Colonic mucosa (tissue), 4 donors: ENCODE results near the gene NYAP1. TPM values are rescaled to one million over a fixed set of nuclear protein-coding genes. Genes with fewer than 3 reads are reported as not detected.

Experiments
- DNase-seq: peaks from one replicate; pipeline ENCODE4 v3.0.0-alpha.2; 2020
- H3K27ac ChIP-seq: fragments of 200-600 bp; one replicate; pipeline ENCODE4 v1.8.0; 2021
- H3K27me3 ChIP-seq: fragments of 200-600 bp; one replicate; pipeline ENCODE4 v1.8.0; 2021
- H3K36me3 ChIP-seq: fragments of 200-600 bp; one replicate; pipeline ENCODE4 v1.8.0; 2021
- H3K4me1 ChIP-seq: fragments of 200-600 bp; one replicate; pipeline ENCODE4 v1.8.0; 2021; ENCODE audit warnings: mild to moderate bottlenecking
- H3K4me3 ChIP-seq: fragments of 200-600 bp; one replicate; pipeline ENCODE4 v1.8.0; 2021
- H3K9ac ChIP-seq, 2 donors: one replicate each; pipeline ENCODE4 v1.7.0; 2013; ENCODE audit warnings: control low read depth in 2 of 2, low read depth in 2 of 2, low read length in 2 of 2
- H3K9me3 ChIP-seq: fragments of 200-600 bp; one replicate; pipeline ENCODE4 v1.8.0; 2021
- CTCF ChIP-seq: fragments of 200-600 bp; IDR thresholded peaks from one replicate; pipeline ENCODE4 v1.8.0; 2022; ENCODE audit warnings: antibody characterized with exemption, mild to moderate bottlenecking
- intact Hi-C: fragments of 100-400 bp; cut with DNase I; formaldehyde crosslinking; loops from one replicate; pipeline ENCODE4 v1.14.1; 2022
- total RNA-seq, 2 donors: library from RNA; stranded (reverse); fragmentation: NEBNext Ultra II Directional in 1 of 2; extraction: Animal tissue kit (Norgen Biotek cat#: 25700) in 1 of 2; gene quantifications; one replicate each; pipeline ENCODE4 v1.2.1, GENCODE V29; 2021
- donor health status: healthy.
- donor health status: DM: no; HTN: no; CAD: no.
- donor health status: DM: no; HTN: no; CAD: no.

The NYAP1 gene
- total RNA-seq, 2 donors from 2014 or later: 0.44 to 0.69 TPM

GRCh38 chr7:100469227-100470044, 14.3 kb upstream of the NYAP1 start:
- intact Hi-C loops: loop anchor here (2.0 to 5.0 kb wide), 2 partner anchors 89 to 223 kb away; partner anchors contain the start of gene GIGYF1
- H3K36me3 ChIP-seq: peaks cover 12% of the 10 kb centered on the region

GRCh38 chr7:100471021-100471420, 12.7 kb upstream of the NYAP1 start:
- Histone ChIP-seq H3K36me3 (peaks cover 13% of the 10 kb centered on the region), H3K4me1 (peaks cover 15% of the 10 kb centered on the region)
- DNase-seq: no peak

More at GRCh38 chr7:100469227-100470044, 14.3 kb upstream of the NYAP1 start:
- Histone ChIP-seq H3K27ac (no peak overlapping the region), H3K9ac (peak overlapping the region in 1 of 2 donors; percentile 56), H3K4me1 (peaks cover 10% of the 10 kb centered on the region), H3K9me3 (no peaks in the 10 kb centered on the region), H3K4me3 (no peak overlapping the region), H3K27me3 (no peaks in the 10 kb centered on the region)
- TF ChIP-seq CTCF: peak; percentile 89
- peak; percentile 89 for DNase-seq

GRCh38 chr7:100472121-100472851, 11.4 kb upstream of the NYAP1 start:
- Histone ChIP-seq H3K4me3 (no peak overlapping the region), H3K36me3 (peaks cover 7% of the 10 kb centered on the region), H3K27ac (peak overlapping the region; percentile 12), H3K9ac (no peak overlapping the region), H3K4me1 (peaks cover 24% of the 10 kb centered on the region), H3K27me3 (no peaks in the 10 kb centered on the region), H3K9me3 (no peaks in the 10 kb centered on the region)
- intact Hi-C loops: no loop called here
- TF ChIP-seq CTCF: no peak
- DNase-seq: no peak

More at GRCh38 chr7:100471021-100471420, 12.7 kb upstream of the NYAP1 start:
- Histone ChIP-seq H3K27me3 (no peaks in the 10 kb centered on the region), H3K4me3 (no peak overlapping the region), H3K27ac (no peak overlapping the region), H3K9me3 (no peaks in the 10 kb centered on the region), H3K9ac (no peak overlapping the region)
- intact Hi-C loops: loop anchor here (2.0 kb wide), 1 partner anchor 88 kb away; no protein-coding TSS in a partner anchor
- no peak for TF ChIP-seq CTCF

GRCh38 chr7:100472854-100473499, 10.8 kb upstream of the NYAP1 start:
- no peak for DNase-seq
- Histone ChIP-seq H3K4me1 (peaks cover 24% of the 10 kb centered on the region), H3K36me3 (peaks cover 7% of the 10 kb centered on the region), H3K4me3 (no peak overlapping the region), H3K27ac (peak overlapping the region; percentile 12), H3K9ac (peak overlapping the region in 1 of 2 donors; percentile 2), H3K9me3 (no peaks in the 10 kb centered on the region), H3K27me3 (no peaks in the 10 kb centered on the region)
- intact Hi-C loops: no loop called here
- TF ChIP-seq CTCF: no peak

GRCh38 chr7:100475549-100475948, 8.2 kb upstream of the NYAP1 start:
- no peak for DNase-seq
- intact Hi-C loops: no loop called here

More at GRCh38 chr7:100475549-100475948, 8.2 kb upstream of the NYAP1 start:
- Histone ChIP-seq H3K9me3 (no peaks in the 10 kb centered on the region), H3K27ac (no peak overlapping the region), H3K36me3 (peaks cover 7% of the 10 kb centered on the region), H3K4me1 (peaks cover 20% of the 10 kb centered on the region), H3K9ac (peak overlapping the region in 1 of 2 donors; percentile 50), H3K4me3 (no peak overlapping the region), H3K27me3 (no peaks in the 10 kb centered on the region)
- no peak for TF ChIP-seq CTCF
